GM12801 (cell line): ENCODE data around the gene MTARC2.

Experiments used
- TF ChIP-seq, protein P1 (sequence below): IDR thresholded peaks from one replicate; pipeline ENCODE4 v1.5.1; 2011; ENCODE audit warnings: control low read depth; ENCODE audit not compliant: insufficient read length; ENCODE audit errors: extremely low read depth

The MTARC2 gene

DNA sequence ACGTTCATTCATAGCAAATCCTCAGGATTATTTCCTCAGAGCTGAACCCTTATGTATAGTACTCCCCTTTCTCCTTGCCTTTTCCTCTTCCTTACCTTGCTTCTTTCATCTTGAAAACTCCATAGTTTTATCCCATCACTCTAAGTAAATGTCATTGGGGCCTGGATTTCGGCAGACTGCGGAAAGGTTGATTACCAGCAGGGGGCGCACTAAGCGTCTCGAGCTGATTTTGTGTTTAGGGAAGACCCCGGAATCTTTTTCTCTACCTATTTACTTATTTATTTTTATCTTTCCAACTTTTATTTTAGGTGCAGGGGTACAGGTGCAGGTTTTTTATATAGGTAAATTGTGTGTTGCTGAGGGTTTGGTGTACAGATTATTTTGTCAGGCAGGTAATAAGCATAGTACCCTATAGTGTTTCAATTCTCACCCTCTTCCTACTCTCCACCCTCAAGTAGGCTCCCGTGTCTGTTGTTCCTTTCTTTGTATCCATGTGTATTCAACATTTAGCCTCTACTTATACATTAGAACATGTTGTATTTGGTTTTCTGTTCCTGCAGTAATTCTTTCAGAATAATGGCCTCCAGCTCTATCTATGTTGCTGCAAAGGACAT is 27.2 kb downstream of the MTARC2 start:
- TF ChIP-seq, protein P1, sequence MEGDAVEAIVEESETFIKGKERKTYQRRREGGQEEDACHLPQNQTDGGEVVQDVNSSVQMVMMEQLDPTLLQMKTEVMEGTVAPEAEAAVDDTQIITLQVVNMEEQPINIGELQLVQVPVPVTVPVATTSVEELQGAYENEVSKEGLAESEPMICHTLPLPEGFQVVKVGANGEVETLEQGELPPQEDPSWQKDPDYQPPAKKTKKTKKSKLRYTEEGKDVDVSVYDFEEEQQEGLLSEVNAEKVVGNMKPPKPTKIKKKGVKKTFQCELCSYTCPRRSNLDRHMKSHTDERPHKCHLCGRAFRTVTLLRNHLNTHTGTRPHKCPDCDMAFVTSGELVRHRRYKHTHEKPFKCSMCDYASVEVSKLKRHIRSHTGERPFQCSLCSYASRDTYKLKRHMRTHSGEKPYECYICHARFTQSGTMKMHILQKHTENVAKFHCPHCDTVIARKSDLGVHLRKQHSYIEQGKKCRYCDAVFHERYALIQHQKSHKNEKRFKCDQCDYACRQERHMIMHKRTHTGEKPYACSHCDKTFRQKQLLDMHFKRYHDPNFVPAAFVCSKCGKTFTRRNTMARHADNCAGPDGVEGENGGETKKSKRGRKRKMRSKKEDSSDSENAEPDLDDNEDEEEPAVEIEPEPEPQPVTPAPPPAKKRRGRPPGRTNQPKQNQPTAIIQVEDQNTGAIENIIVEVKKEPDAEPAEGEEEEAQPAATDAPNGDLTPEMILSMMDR: peak; percentile 40

DNA sequence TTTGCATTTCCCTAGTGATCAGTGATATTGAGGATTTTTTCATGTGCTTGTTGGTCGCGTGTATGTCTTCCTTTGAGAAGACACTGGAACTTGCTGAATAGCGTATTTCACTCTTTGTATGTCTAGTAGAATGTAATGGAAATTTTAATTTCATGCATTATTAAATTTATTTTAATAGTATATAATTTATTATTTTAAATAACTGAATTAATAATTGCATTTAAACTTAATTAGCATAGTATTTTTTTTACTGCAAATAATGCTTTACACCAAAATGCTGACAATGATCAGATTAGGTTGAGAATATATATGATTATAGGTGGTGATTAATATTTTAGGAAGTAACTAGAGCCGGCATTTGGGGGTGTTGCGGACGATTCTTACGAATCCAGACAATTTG is 28.1 kb downstream of the MTARC2 start:
- TF ChIP-seq, protein P1: no peak

DNA sequence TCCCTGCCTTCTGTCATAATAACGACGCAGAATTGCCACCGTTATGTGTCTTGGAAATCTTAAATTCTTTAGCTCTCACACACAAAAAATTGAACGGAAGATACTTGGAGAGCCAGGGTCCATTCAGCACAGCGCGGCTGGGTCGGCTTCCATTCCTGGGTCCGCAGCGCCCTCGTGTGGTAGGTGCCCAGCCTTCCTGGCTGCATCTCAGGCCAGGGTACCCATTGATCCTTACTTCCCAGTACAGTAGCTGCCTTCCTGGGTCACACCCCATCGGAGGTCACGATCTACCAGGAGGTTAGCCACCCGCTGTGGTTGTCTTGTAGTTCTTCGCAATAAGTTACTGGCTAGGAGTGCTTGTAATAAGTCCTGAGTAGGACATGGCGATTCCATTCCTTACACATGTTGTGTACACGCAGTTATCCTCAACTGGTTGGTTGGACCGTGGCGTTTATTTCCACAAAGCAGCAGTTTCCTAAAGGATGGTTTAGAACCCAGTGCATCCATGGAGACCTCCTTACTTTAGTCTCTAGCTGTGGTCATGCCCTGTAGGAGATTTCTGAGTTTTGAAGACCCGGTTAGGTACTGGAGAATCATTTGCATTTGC is 28.7 kb downstream of the MTARC2 start:
- TF ChIP-seq, protein P1: peak; percentile 81

DNA sequence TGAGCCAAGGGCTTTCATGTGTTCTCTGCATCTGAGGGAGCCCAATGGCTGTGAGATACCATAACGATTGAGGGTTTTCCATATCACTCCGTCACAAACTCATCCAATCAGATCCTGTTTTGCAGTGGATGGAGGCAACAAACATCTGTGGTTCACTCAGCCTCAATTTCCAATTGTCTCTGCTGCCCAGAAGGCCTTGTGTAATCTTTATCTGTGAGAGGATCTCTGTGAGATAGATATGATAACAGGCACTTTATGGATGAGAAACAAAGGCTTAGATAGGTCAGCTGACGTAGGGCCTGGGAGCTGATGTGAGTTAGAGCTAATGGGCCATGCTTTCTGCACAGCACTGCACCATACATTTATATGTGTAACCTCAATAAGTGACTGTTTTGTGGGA is 35.3 kb downstream of the MTARC2 start:
- TF ChIP-seq, protein P1: no peak

DNA sequence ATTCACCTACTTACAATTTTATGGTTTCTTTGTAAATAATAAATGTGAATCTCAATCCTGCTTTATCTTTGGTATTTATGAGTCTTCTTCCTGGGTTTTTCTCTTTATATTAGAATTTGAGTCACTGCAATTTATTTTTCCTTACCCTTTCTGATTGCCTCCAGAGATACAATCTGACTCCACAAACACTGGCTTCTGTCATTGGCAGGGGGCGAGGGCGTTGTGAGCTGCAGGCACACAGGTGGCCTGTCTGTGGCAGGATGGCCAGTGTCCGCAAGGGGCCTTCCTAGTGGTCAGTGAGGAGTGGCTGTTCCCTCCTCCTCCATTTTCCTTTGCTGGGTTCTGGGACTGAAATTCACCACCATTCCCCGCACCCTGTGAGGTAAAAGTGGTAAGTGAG is 36.6 kb downstream of the MTARC2 start:
- TF ChIP-seq, protein P1: no peak

DNA sequence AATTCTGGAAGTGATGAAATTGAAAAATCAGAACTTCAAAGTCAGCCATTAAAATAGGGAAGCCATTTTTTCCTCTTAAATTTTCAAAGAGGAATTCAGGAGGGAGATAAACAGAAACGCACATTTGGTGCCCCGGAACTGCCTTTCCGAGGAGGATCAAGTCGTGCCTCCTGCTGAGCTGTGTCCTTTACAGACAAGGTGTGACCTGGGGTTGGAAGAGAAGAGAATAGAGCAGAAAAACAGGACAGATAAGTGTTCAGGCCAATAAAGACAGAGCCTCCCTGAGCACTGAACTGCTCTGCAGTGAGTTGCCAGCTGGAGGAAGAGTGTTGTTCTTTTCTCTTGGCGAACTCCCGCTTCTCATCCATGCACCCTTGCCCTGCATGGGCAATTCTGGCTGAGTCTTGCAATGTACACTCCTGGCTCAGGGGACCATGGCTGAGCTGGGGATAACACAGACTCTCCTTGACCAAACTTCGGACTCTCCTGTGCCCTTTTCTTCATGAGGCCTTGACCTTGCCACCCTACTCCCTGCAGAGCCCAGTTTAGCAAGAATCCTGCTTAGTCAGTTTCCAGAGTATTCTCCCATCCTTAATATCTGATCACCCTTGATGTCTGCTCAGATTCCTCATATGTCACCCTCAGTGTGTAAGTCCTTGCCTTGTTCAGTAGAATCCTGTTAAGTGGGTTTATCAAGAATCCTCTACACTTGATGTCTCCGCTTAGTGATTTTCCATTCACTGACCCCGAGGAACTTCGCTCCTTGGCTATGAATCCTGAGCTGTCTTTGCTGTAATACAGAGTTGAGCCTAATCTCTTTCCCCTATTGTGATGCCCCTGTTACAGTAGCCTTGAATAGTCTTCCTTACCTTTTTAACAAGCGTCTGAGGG is 37.3 kb downstream of the MTARC2 start:
- TF ChIP-seq, protein P1: no peak

DNA sequence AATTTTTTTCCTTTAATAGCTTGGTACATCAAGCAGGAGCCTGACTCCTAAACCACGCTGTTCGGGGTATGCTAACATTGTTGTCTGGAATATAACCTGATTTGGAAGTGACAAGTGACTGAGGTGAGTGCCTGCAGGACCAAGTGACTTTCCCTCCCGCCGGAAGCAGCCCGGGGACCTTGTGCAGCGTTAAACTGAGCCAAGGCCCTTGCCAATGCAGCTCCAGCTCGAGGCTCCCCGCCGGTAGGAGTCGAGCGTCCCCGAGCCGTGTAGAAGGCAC is 37.9 kb downstream of the MTARC2 start:
- TF ChIP-seq, protein P1: no peak
